Activated naive CD4-positive, alpha-beta T cell (primary cell): ENCODE measurements around the gene SLC25A48.
"Not testable (repeated sequence)": the region's sequence is repeated elsewhere in the genome, so short reads cannot be mapped to it uniquely, and the experiment has no call there.

Source experiments
- DNase-seq, 4 experiments: peaks; one replicate each; lab custom pipeline; 2025; lab: John Stamatoyannopoulos, UW

SLC25A48 gene

DNA sequence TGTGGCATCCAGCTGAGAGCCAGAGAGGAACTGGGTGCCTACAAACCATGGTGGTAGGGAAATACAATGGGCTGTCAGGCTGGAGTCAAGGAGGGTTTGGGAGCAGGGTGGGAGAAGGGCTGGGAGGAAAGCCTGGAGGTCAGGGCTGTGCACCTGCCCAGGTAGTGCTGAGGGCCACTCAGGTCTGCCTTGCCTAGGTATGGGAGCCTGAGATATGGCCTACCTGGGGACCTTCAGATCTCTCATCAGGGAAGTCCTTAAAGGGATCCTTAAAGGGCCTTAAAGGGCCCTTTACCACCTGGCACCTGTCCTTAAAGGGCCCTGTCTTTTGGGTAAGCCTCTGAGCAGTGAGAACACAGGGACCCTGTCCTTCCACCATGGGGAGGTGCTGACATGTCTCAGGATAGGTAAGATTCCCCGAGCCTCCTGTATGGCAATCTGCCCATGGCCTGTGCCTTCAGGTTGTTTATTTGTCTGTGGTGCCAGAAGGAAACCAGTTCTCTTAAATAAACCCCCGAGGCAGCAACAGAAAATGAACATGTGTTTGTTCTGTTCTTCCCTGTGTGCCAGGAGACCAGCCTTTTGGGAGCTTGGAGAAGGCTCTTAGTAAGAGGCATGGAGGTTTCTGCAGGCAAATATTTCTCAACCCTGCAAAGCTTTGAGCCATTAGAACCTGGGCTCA, 23.3 kb downstream of the SLC25A48 start:
- no peak for DNase-seq

DNA sequence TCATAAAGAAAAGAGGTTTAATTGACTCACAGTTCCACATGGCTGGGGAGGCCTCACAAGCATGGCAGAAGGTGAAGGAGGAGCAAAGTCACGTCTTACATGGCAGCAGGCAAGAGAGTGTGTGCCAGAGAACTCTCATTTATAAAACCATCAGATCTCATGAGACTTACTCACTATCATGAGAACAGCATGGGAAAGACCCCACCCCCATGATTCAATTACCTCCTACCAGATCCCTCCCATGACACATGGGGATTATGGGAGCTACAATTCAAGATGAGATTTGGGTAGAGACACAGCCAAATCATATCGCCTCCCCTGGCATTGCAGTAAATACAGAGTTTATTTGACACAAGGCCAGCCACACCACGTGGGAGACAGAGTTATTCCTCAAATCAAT, 24.7 kb downstream of the SLC25A48 start:
- not testable (repeated sequence) for DNase-seq

DNA sequence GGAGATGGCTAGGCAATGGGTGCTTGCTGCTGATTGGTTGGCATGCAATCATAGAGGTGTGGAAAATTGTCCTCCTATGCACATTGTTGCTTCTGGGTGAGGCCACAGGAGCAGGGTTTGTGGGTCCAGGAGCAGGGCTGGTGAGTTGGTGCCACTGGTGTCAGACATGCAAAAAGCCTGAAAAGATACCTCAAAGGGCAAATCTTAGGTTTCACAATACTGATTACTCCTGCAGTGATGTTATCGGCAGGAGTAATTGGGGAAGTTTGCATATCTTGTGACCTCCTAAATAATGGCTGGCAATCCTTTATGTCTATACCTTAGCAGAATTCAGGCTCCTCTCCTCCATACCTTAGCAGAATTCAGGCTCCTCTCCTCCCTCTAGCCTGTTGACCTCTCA, 25.2 kb downstream of the SLC25A48 start:
- no peak for DNase-seq

DNA sequence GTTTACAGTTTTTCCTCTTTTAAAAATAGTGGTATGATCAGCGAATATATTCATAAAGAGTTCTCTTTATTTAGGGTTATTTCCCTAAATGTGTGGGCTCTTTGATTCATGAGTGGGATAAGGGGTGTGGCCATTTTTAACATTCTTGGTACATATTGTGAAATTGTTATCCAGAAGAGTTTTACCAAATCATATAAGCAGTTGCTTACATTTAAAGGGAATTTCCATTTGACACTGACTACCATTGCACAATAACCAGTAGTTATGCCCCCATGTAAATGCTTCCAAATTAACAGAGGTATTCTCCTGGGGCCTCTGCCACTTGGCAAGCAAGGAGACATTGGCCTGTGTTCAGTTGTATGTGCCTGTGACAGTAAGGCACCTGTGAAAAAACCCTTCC, 27.2 kb downstream of the SLC25A48 start:
- DNase-seq, result no peak

DNA sequence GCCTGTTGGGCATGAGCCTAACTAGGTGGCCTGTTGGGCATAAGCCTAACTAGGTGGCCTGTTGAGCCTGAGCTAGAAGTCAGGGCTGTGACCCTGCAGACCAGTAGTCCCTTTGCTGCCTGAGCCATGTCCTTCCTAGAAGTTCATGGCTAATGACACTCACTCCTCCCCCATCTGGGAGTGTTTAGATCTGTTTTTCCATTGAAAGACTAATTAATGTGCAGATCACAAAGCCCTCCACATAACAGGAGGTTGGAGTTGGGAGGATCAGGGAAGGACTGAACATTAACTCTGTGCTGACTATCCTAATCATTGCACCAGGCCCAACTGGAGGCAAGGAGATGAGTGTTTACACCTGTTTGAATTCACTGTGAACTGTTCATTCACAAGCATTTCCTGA, 27.6 kb downstream of the SLC25A48 start:
- DNase-seq, result no peak

DNA sequence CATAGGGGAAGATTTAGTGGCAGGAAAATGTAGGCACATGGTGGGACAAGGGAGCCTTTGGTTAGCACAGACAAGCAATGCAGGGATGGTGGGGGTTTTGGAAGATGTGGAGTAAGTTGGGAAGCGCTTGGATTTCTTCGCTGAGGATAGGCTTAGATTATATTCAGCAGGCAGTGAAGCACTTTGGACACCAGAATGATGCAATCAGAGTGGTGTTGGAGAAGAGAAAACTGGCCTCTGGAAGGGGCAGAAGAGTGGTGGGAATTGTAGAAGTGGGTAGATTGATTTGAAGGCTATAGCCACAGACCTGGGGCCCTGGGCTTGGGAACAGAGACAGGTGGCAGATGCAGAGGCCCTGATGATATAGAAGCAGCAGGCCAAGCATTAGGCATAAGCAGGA, 28.3 kb downstream of the SLC25A48 start:
- no peak for DNase-seq

DNA sequence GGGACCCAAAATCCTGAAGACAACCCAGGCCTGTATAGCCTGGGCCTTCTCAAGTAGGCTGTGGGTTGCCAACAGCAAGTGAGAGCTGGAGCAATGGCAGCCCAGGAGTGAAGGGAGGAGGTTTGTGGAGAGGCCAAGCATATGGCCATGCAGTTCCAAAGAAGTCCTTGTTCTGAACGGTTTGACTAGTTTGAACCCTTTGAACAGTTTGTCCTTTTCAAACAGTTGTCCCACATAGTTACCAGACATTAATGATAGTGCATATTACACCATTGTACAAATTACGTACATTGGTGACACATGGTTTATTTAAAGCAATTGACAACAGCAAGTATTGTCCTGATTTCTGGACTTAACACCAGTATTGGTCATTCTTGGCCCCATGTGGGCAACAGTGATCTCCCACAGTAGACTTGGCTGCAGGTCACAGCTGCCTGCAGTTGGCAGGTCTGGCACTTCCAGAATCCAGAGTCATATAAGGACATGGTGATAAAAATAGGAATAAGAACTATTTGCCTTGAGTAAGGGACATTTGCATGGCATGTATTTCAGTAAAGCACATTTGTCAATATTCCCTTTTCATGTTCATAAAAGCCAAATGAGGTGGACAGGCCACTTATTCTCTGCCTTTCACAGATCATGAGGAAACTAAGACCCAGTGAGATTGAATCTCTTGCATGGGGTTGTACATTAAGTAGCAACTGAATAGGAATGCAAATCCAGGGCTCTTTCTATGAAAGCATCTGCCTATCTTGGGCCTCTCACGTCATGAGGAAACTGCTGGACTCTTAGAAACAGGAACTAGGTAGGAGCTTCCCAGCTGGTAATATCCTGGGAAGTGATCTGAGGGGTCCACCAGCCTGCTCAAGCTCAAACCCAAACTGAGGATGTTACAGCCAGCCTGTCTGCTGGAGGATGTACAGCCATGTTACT, 30.3 kb downstream of the SLC25A48 start:
- DNase-seq, result no peak

DNA sequence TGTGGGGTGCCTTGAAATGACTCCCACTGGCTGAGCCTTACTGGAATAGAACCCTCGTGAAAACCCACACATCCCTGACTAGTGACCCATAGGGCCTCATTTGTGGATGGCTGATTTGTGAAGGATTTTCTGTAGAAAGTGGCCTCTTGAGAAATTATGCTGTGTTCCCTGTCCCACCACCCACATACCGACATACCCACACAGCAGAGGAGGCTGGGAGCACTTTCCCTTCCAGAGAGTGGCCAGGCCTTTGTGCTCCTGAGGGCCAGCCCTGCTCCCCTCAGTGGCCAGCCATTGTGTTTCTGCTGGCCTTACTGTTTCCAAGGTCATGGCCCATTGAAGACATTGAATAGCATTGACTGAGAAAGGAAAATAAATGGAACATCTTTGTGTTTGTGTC, 31.6 kb downstream of the SLC25A48 start:
- no peak for DNase-seq

DNA sequence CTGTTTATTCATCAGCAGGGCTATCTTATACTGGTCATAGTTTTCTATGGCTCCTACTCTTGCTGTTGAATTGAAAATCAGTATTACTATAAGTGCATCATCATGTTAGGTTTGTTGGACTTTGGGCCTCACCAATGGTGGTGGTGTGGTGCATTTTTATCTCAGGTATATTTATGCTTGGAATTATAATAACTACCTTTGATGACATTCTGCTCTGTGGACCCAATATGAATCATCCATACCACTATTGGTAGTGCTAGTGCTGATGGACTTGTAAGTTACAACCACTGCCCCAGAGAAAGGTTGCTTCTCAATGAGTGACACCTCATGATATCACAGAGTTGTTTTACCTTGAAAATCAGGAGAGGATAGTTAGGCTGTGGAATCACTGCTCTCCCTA, 33.1 kb downstream of the SLC25A48 start:
- no peak for DNase-seq

DNA sequence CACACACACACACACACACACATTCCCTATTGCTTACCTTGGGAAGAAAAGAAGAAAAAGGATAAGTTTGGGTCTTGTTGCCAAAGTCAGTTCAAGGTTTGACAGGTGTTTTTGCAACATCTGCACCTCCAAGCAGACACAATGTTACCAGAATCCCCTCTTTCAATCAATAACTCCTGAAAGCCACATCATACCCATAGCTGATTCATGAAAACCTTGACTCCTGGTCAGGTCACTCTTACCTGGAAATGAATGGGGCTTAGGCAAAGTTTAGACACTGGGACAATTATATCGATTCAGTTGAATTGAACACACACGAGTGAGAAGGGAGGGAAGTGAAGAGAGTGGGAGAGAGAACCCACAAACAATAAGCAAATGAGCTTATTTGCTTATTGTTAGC, 34.2 kb downstream of the SLC25A48 start:
- DNase-seq, result no peak

DNA sequence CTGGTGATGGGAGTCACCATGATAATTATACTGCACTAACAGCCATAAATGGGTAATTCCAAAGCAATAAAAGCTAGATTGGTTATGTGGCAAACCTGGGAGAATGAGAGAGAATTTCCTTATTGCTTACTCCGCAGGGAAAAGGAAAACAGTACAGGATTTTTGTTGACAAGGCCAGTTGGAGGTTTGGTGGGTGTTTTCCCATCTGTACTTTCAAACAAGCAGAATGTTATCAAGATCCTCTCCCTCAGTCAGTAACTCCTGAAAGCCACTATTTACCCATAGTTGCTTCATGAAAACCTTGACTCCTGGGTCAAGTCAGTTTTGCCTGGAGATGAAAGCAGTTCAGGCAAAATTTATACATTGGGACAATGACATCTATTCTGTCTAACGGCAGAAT, 34.8 kb downstream of the SLC25A48 start:
- no peak for DNase-seq

DNA sequence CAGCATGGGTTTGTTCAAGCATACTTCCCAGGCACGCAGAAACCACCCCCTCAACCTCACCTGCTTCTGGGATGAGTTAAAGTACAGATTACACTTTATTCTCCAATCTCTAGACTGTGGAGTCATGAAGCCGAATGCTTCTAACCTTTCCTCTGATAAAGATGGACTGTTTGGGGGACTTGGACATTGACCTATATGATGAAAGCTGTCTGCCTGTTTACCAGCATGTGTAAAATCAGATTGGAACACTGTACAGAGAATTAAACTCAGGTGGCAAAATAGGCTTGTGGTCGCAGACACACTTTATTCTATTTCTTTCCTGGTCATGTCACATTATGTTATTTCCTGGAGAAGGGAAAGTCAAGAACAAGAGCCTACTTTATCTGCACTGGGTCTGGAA, 35.5 kb downstream of the SLC25A48 start:
- DNase-seq, result no peak

DNA sequence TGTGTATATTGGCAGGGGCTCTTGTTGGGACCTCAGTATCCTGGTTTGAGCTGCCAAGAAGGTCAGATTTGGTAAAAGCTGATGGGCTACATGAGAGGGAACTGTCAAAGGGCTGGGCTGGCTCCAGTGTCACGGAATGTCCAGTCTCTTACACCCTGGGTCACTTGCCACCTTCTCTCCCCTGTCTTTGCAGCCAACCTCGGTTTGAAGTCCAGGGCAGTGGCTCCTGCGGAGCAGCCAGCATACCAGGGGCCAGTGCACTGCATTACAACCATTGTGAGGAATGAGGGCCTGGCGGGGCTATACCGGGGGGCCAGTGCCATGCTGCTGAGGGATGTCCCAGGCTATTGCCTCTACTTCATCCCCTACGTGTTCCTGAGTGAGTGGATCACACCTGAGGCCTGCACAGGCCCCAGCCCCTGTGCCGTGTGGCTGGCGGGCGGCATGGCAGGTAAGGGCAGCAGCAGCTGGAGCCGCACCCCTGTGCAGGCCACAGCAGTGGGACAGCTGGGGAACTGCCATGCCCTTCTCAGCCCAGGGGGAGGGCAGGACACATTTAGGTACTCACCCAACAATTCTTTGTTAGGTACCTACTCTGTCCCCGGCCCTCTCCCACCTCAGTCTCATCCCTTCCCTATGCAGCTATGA, 36.9 kb downstream of the SLC25A48 start:
- DNase-seq, result no peak

DNA sequence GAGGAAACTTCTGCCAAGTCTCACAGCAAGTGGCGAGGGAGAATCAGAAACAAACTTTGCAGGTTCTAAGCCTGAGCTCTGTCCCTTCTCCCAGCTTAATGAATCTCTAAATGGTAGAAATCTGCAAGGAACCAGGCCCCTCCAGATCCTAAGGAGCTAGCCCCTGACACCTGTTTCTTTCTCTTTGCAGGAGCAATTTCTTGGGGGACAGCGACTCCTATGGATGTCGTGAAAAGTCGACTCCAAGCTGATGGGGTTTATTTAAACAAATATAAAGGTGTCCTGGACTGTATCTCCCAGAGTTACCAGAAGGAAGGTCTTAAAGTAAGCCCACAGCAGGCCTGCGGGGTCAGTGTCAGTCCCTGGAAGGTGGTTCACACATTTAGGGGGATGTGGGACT, 39.4 kb downstream of the SLC25A48 start:
- DNase-seq, result no peak

DNA sequence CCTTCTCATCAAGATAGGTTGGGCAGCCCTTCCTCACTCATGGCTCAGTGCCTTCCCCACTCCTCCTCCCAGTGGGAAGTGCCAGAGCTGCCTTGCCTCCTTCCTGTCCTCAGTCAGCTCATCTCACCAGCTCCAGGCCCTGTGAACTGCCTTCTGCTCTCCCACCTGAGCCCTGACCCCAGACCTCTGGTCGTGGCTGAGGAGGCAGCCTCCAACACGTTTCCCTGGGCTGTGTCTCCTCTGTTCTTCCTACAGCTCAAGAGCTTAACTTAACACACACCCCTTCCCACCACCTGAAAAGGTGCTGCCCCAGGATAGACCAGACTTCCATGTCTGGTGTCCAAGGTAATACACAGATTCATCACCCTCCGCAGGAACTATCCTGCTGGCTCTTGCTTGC, 40.0 kb downstream of the SLC25A48 start:
- DNase-seq, result no peak

DNA sequence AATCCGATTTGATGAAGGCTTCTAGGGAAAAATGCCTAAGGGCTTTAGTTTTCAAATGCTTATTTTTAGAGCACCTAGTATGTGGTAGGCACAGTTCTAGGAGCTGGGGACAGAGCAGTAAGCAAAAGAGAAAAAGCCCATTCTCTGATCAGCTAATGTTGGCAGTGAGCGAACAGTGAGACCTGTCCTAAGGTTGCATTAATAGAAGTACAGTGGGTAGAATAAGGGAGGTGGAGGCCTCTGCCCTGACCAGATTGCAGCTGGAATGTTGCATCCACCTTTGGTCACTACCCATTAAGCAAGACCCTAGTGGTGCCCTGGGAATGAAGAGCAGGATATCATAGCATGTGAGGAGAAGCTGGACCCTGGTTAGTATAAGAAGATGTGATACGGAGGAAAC, 41.1 kb downstream of the SLC25A48 start:
- DNase-seq, result no peak

DNA sequence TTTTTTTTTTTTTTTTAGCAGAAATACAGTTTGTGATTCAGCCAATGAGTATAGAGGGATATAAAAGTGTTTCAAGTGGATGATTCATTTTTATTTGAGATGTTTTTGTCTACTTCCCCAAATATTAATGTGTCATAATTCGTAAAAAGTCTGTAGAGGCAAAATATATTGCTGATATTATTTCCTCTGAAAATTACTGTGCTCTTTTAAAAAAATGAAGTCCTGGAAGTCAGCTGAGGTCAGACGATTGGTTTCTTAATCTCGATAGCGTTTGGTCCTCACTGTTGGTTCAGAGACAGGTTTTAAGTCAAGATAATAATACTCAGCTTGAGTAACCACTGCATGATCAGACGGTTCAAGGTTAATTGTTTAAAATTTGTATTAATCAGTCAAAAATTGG, 41.7 kb downstream of the SLC25A48 start:
- no peak for DNase-seq

DNA sequence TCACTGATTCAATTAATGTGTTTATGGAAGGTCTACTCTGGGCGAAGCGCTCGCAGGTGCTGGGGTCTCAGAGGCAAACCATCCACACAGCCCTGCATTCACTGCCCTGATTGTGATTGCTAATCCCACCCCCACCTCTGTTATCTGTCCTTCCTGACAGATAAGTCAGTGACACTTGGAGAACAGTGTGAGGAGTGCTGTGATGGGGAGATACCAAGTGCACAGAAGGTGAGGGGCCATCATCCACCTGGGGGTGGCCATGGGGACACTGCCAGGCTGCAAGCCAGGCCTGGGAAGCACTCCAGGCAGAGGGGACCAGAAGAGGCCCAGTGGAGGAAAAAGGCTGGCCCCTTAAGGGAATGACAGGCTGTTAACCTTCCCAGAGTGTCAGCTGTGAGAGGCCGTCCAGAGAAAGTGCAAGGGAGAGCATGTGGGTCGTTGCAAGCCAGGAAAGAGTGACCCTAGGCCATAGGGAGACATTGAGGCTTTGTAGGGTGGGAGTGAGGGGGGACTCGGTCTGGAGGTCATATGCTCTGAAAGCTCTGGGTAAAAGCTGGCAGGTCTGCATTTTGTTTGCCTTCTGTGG, 43.2 kb downstream of the SLC25A48 start:
- DNase-seq, result no peak

DNA sequence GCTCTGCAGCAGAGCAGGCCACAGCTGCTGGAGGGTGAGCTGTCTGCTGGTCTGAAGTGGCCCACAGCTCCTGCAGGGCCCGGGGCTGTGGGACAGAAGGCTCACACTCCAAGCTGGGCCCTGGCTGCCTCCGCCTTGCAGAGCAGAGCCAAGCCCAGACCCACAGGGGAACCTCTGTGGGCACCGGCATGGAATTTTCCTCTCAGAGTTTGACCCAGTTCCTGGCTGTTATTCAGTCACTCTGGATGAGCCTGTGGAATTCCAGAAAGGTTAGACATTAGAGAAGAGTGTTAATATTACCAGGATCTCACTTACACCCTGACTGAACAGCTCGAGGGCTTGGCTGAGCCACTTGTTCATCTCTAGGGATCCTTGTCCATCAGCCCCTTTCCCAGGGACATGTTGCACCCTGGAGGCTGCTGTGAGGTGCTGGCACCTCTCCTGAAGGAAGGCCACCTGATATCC, 43.7 kb downstream of the SLC25A48 start:
- DNase-seq, result no peak

DNA sequence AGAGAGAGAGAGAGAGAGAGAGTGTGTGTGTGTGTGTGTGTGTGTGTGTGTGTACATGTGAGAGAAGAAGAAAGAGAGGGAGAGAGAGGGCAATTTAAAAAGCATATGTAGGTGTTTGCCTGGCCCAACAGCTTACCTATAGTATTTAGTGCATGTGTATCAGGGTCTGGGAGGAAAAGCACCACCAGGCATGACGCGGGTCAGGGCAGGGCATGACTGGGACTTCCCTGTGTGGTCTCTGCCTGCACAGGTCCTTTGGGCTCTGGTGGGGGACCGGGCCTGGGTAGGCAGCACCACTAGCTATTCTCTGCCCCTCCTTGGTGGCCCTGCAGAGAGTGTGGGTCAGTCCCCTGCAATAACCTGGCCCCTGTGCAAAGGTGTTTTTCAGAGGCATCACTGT, 45.1 kb downstream of the SLC25A48 start:
- no peak for DNase-seq

DNA sequence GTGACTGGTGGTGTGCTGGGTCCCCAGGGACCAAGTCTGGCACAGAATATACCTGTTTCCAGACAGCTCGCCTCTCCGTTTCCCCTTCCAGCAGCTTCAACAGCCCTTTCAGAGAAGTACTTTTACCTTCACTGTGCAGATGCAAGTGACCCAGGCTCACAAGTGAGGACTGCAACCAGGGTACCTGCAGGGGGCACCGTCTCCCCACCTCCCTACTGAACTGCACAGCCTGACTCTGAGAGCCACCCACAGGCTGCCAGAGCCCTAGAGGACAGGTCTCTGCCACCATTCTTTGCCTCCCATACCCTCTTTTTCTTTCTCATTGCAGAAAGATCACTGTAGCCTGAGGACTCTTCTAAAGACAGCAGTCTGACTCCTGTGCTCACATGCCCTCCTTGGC, 45.8 kb downstream of the SLC25A48 start:
- no peak for DNase-seq

DNA sequence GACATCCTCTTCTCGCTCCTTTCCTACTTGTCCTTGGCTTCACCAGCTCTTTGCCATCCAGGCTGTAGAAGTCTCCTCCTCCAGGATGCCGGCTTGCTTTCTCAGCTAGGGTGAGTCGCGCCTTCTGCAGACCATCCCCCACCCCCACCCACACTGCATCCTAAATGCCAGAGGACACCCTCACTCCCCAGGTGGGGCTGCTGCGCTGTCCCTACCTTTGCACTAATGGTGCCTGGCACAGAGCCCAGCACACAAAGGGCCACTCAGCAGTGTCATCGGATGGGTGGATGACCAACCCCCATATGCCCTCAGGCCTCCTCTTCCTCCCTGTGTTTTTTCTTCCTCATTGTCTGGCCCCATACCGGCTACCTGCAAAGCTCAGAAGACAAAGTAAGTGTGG, 46.3 kb downstream of the SLC25A48 start:
- no peak for DNase-seq

DNA sequence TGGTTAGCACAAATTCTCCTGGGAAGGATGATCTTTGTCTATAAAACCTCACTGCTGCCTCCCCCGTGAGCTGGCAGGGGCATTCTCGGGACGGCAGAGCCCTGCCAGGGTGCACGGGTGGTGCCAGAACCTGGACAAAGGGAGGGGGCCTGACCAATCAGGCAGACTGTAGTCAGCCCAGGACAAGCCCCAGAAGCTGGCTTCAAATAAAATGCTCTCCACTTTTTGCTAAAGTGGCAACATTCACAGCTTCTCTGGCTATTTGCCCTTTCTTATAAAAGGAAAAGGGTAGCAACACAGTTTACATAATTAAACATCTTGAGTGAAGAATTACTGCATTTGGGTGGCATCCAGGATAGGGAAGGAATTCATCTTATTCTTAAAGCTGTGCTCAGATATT, 46.8 kb downstream of the SLC25A48 start:
- DNase-seq, result no peak
